K562 (cell line): ENCODE measurements around the gene APPBP2. TPM values are rescaled to one million over a fixed set of nuclear protein-coding genes. Genes with fewer than 3 reads are reported as not detected.

Experiments used
- BCL6 ChIP-seq: fragments of 250-450 bp; sonication (Bioruptor Pico); IDR thresholded peaks from 2 replicates; pipeline ENCODE4 v1.4.0; 2020
- E2F8 ChIP-seq: fragments of 450-650 bp; IDR thresholded peaks from 2 replicates; pipeline ENCODE4 v1.7.1; 2018; ENCODE audit warnings: mild to moderate bottlenecking, low read depth; ENCODE audit not compliant: partially characterized antibody
- ETS2 ChIP-seq: IDR thresholded peaks from 2 replicates; pipeline ENCODE4 v1.6.1; 2016; ENCODE audit warnings: borderline replicate concordance, missing genetic modification characterization, mild to moderate bottlenecking, moderate library complexity, missing compliant biosample characterization; ENCODE audit not compliant: poor library complexity, severe bottlenecking
- ETV1 ChIP-seq: fragments of 450-650 bp; conservative IDR thresholded peaks from 2 replicates; pipeline ENCODE4 v1.6.1; 2016; ENCODE audit warnings: missing genetic modification characterization, control low read depth, low read depth, missing compliant biosample characterization
- HNRNPLL ChIP-seq: fragments of 200-400 bp; formaldehyde crosslinking; IDR thresholded peaks from 2 replicates; pipeline ENCODE4 v1.6.1; 2017; ENCODE audit warnings: low read length, low read depth, mild to moderate bottlenecking; ENCODE audit not compliant: poor library complexity, severe bottlenecking
- MED1 ChIP-seq: sonication (generic); formaldehyde crosslinking; IDR thresholded peaks from 2 replicates; pipeline ENCODE4 v1.8.1; 2023; ENCODE audit warnings: missing genetic modification reagents, borderline replicate concordance
- NR4A1 ChIP-seq, 2 experiments: fragments of 250-450 bp in 1 of 2; fragments of 450-650 bp in 1 of 2; sonication (Bioruptor Pico) in 1 of 2; IDR thresholded peaks; 2 replicates each; pipeline versions ENCODE4 v1.4.0 to v1.6.1; 2016 to 2020; ENCODE audit warnings: mild to moderate bottlenecking in 2 of 2, missing compliant biosample characterization in 1 of 2, missing genetic modification characterization in 1 of 2, moderate library complexity in 1 of 2
- RBBP5 ChIP-seq: fragments of 200-600 bp; sonication (generic); IDR thresholded peaks from 2 replicates; pipeline ENCODE4 v1.6.1; 2012; ENCODE audit warnings: borderline replicate concordance, mild to moderate bottlenecking, low read length, control low read depth, inconsistent platforms; ENCODE audit not compliant: insufficient read depth, poor library complexity, severe bottlenecking
- SIN3A ChIP-seq, 2 experiments: fragments of 150-350 bp in 1 of 2; IDR thresholded peaks; 2 replicates each; pipeline ENCODE4 v1.6.1; 2011 to 2016; ENCODE audit warnings: borderline replicate concordance in 2 of 2, low read depth in 2 of 2, low read length in 2 of 2, mild to moderate bottlenecking in 2 of 2, moderate library complexity in 2 of 2; ENCODE audit not compliant: control insufficient read depth in 1 of 2
- SMAD2 ChIP-seq: fragments of 150-350 bp; IDR thresholded peaks from 2 replicates; pipeline ENCODE4 v1.6.1; 2014; ENCODE audit warnings: low read depth, mild to moderate bottlenecking, low read length
- SMARCA4 ChIP-seq: fragments of 450-650 bp; IDR thresholded peaks from 2 replicates; pipeline ENCODE4 v1.6.1; 2016
- TCF7 ChIP-seq: sonication (generic); IDR thresholded peaks from 2 replicates; pipeline ENCODE4 v1.6.1; 2016; ENCODE audit warnings: antibody characterized with exemption, borderline replicate concordance
- ZNF445 ChIP-seq: fragments of 250-450 bp; sonication (Bioruptor Pico); IDR thresholded peaks from 2 replicates; pipeline ENCODE4 v1.4.0; 2020; ENCODE audit warnings: low read depth, mild to moderate bottlenecking, moderate library complexity
- ZNF584 ChIP-seq: fragments of 200-800 bp; sonication (Bioruptor generic); IDR thresholded peaks from 2 replicates; pipeline ENCODE4 v1.6.1; 2016; ENCODE audit warnings: low read depth, mild to moderate bottlenecking, missing genetic modification characterization, missing compliant biosample characterization
- polyA plus RNA-seq, 8 experiments: library from polyadenylated mRNA; depleted of rRNA in 4 of 8; stranded (reverse) in 5 of 8; unstranded in 3 of 8; fragments of >200 nt; fragmentation: Nextera tagmentation in 2 of 8; fragmentation: Illumina TruSeq in 1 of 8; extraction: Ambion mirVana in 2 of 8; extraction: Trizol in 1 of 8; gene quantifications; 2 replicates each; pipeline versions ENCODE4 v1.2.1 to v1.2.3, GENCODE V29; 2011 to 2014; ENCODE audit warnings: inconsistent platforms in 1 of 8, missing spikeins in 1 of 8
- total RNA-seq, 7 experiments: library from RNA; depleted of rRNA in 6 of 7; stranded (reverse); fragments of >200 nt in 6 of 7; fragmentation: Illumina TruSeq in 2 of 7; extraction: Trizol in 2 of 7; gene quantifications; 2 replicates each; pipeline versions ENCODE4 v1.2.1 to v1.2.3, GENCODE V29; 2011 to 2021; ENCODE audit warnings: low replicate concordance in 1 of 7
- TF ChIP-seq, protein P1 (sequence below): fragments of 450-650 bp; IDR thresholded peaks from 2 replicates; pipeline ENCODE4 v1.6.1; 2016; ENCODE audit warnings: low read depth

APPBP2 gene
- total and polyA plus RNA-seq, 9 of the 15 experiments (the other 6 are each of a cell fraction or from before 2014, with no cell fraction given) = 2.7 to 16.8 (median 6.9) TPM

DNA sequence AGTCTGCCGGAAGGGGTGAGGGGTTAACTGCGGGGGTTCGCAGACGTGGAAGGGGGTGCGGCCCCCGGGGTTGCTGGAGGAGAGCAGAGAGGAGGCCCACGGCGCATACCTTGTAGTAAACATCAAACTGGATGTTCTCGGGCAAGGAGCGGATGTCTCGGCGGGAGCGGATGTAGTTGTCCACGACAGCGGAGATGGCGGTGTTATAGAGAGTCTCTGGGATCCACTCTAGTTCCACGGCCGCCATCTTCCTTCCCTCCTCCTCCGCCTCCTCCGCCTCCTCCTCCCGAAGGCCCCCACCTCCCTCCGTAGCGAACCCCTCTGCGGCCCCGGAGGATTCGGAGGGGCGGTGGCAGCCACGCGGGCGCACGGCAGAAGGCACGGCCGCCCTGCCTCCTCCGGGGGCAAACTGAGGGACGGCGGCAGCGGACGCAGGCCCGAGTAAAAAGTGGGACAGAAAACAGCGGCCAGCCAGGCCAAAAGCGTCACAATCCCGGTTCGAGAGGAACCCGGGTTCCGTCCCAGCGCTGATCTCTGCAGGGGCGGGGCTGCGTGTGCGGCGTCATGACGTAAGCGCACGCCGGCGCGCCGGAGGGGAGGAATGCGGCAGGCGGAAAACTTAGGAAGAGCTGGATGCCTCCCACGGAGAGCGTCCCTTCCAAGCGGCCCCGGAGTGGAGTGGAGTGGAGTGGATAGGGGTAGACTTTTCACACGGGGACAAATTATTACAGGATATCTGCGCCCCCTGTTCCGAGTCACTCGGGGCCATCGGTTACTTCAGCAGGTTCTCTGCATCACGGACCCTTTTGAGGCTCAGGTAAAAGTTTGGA lies at the start of gene APPBP2 (continued):
- TF ChIP-seq NR4A1 (CRISPR knock-in tag; IDR thresholded peaks at IDR 0.05) (no peak), NR4A1 (tag; IDR thresholded peaks at IDR 0.05) (no peak), ZNF445 (CRISPR knock-in tag) (0 out of 2 replicates have a peak, but pooled peaks have one; percentile 23), SMAD2 (no peak), SMARCA4 (peak; percentile 7; the same call in 1 of the 2 replicates), RBBP5 (peak; percentile 87), MED1 (CRISPR knock-in tag) (no peak), E2F8 (peak; percentile 46), ETS2 (no peak), SIN3A (IDR thresholded peaks at IDR 0.05; ENCODE audit: borderline replicate concordance in 2 of 2, control insufficient read depth in 1 of 2, low read depth in 2 of 2, low read length in 2 of 2) (peak in 1 of 2 experiments; percentile 64; a peak in 2 of 4 replicates), HNRNPLL (peak; percentile 88), TCF7 (no peak; the same call in 1 of the 2 replicates), ETV1 (tag) (peak; percentile 64), BCL6 (CRISPR knock-in tag) (no peak), ZNF584 (CRISPR knock-in tag) (no peak)
- TF ChIP-seq, protein P1, sequence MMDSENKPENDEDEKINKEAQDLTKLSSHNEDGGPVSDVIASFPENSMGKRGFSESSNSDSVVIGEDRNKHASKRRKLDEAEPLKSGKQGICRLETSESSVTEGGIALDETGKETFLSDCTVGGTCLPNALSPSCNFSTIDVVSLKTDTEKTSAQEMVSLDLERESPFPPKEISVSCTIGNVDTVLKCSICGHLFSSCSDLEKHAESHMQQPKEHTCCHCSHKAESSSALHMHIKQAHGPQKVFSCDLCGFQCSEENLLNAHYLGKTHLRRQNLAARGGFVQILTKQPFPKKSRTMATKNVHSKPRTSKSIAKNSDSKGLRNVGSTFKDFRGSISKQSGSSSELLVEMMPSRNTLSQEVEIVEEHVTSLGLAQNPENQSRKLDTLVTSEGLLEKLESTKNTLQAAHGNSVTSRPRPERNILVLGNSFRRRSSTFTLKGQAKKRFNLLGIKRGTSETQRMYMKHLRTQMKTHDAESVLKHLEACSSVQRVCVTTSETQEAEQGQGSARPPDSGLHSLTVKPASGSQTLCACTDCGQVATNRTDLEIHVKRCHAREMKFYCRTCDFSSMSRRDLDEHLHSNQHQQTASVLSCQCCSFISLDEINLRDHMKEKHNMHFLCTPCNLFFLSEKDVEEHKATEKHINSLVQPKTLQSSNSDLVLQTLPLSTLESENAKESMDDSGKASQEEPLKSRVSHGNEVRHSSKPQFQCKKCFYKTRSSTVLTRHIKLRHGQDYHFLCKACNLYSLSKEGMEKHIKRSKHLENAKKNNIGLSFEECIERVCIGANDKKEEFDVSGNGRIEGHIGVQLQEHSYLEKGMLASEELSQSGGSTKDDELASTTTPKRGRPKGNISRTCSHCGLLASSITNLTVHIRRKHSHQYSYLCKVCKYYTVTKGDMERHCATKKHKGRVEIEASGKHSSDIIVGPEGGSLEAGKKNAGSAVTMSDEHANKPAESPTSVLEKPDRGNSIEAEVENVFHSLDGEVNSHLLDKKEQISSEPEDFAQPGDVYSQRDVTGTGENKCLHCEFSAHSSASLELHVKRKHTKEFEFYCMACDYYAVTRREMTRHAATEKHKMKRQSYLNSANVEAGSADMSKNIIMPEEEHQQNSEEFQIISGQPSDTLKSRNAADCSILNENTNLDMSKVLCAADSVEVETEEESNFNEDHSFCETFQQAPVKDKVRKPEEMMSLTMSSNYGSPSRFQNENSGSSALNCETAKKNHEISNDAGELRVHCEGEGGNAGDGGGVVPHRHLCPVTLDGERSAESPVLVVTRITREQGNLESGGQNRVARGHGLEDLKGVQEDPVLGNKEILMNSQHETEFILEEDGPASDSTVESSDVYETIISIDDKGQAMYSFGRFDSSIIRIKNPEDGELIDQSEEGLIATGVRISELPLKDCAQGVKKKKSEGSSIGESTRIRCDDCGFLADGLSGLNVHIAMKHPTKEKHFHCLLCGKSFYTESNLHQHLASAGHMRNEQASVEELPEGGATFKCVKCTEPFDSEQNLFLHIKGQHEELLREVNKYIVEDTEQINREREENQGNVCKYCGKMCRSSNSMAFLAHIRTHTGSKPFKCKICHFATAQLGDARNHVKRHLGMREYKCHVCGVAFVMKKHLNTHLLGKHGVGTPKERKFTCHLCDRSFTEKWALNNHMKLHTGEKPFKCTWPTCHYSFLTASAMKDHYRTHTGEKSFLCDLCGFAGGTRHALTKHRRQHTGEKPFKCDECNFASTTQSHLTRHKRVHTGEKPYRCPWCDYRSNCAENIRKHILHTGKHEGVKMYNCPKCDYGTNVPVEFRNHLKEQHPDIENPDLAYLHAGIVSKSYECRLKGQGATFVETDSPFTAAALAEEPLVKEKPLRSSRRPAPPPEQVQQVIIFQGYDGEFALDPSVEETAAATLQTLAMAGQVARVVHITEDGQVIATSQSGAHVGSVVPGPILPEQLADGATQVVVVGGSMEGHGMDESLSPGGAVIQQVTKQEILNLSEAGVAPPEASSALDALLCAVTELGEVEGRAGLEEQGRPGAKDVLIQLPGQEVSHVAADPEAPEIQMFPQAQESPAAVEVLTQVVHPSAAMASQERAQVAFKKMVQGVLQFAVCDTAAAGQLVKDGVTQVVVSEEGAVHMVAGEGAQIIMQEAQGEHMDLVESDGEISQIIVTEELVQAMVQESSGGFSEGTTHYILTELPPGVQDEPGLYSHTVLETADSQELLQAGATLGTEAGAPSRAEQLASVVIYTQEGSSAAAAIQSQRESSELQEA = peak; percentile 64
